H1 (cell line): ENCODE data around the gene ADRM1. TPM values are rescaled to one million over a fixed set of nuclear protein-coding genes. Genes with fewer than 3 reads are reported as not detected.

Experiments used
- CTCF ChIA-PET: fragments of 300-600 bp; sonication (Branson Sonifier 250); formaldehyde crosslinking; loops from one replicate; lab custom pipeline; 2021; ENCODE audit not compliant: partially characterized antibody; lab: Charles Lee
- POLR2A ChIA-PET: fragments of 300-600 bp; sonication (Branson Sonifier 250); formaldehyde crosslinking; loops from one replicate; lab custom pipeline; 2021; ENCODE audit warnings: inconsistent platforms; ENCODE audit not compliant: partially characterized antibody; lab: Charles Lee
- DNase-seq, 2 experiments: peaks; one replicate each; pipeline versions ENCODE4 v3.0.0 to v3.0.0-alpha.2; 2010 to 2022; ENCODE audit warnings: low spot score in 2 of 2, low read depth in 1 of 2, mixed read lengths in 1 of 2
- FAIRE-seq: peaks from 2 replicates; lab custom pipeline; 2011; peaks lifted over from hg19 to GRCh38; lab: Jason Lieb, UNC
- H2AFZ ChIP-seq: 2 replicates; pipeline ENCODE4 v1.8.1; 2012; ENCODE audit warnings: low read length, inconsistent platforms
- H2AK5ac ChIP-seq: 2 replicates; pipeline ENCODE4 v1.6.1; 2013; ENCODE audit warnings: low read depth, low read length
- H2BK120ac ChIP-seq: replicated peaks from 2 replicates; pipeline ENCODE3; 2013; ENCODE audit warnings: low read depth, low read length, inconsistent platforms
- H2BK12ac ChIP-seq: 2 replicates; pipeline ENCODE4 v1.6.1; 2013; ENCODE audit warnings: low read depth, low read length
- H2BK15ac ChIP-seq: 2 replicates; pipeline ENCODE4 v1.6.1; 2013; ENCODE audit warnings: low read length
- H2BK20ac ChIP-seq: 2 replicates; pipeline ENCODE4 v1.6.1; 2013; ENCODE audit warnings: low read length
- H2BK5ac ChIP-seq: 2 replicates; pipeline ENCODE4 v1.6.1; 2013; ENCODE audit warnings: low read depth, low read length
- H3K14ac ChIP-seq: 2 replicates; pipeline ENCODE4 v1.6.1; 2013; ENCODE audit warnings: inconsistent platforms; ENCODE audit not compliant: insufficient read length
- H3K18ac ChIP-seq: 2 replicates; pipeline ENCODE4 v1.6.1; 2013; ENCODE audit warnings: low read length; ENCODE audit errors: extremely low read depth
- H3K23ac ChIP-seq: 2 replicates; pipeline ENCODE4 v1.6.1; 2013; ENCODE audit warnings: inconsistent platforms; ENCODE audit not compliant: insufficient read length
- H3K23me2 ChIP-seq: 2 replicates; pipeline ENCODE4 v1.6.1; 2013; ENCODE audit warnings: low read depth, low read length
- H3K27ac ChIP-seq: 2 replicates; pipeline ENCODE4 v1.6.1; 2011; ENCODE audit warnings: low read depth, low read length, inconsistent platforms
- H3K27me3 ChIP-seq, 4 experiments: replicated peaks in 1 of 4; 1 replicate in 1 of 4; 2 replicates in 3 of 4; pipeline versions ENCODE4 v1.6.1 to v1.8.1; 2011 to 2013; ENCODE audit warnings: low read length in 3 of 4, mild to moderate bottlenecking in 3 of 4, inconsistent platforms in 2 of 4, mixed read lengths in 2 of 4, moderate library complexity in 1 of 4; ENCODE audit not compliant: control insufficient read depth in 3 of 4, insufficient read depth in 3 of 4; ENCODE audit errors: extremely low read depth in 1 of 4
- H3K36me3 ChIP-seq, 4 experiments: 2 replicates each; pipeline versions ENCODE4 v1.6.1 to v1.8.1; 2011 to 2013; ENCODE audit warnings: mild to moderate bottlenecking in 4 of 4, low read length in 3 of 4, moderate library complexity in 2 of 4, control low read depth in 1 of 4, inconsistent platforms in 1 of 4; ENCODE audit not compliant: insufficient read depth in 4 of 4, control insufficient read depth in 2 of 4
- H3K4ac ChIP-seq: replicated peaks from 2 replicates; pipeline ENCODE3; 2013; ENCODE audit warnings: low read length, low read depth, mixed read lengths, inconsistent platforms; ENCODE audit not compliant: insufficient read length
- H3K4me1 ChIP-seq, 4 experiments: replicated peaks in 1 of 4; 1 replicate in 1 of 4; 2 replicates in 3 of 4; pipeline versions ENCODE4 v1.6.1 to v1.8.1; 2011 to 2013; ENCODE audit warnings: low read length in 3 of 4, inconsistent platforms in 2 of 4, mixed read lengths in 1 of 4; ENCODE audit not compliant: insufficient read depth in 4 of 4, control insufficient read depth in 3 of 4
- H3K4me2 ChIP-seq, 2 experiments: 2 replicates each; pipeline versions ENCODE4 v1.6.1 to v1.8.1; 2011 to 2013; ENCODE audit warnings: low read depth in 2 of 2, low read length in 2 of 2, control low read depth in 1 of 2, inconsistent platforms in 1 of 2, mild to moderate bottlenecking in 1 of 2; ENCODE audit not compliant: insufficient read depth in 1 of 2
- H3K4me3 ChIP-seq, 4 experiments: fragments of 200-600, 300-600 bp in 1 of 4; sonication (generic), shearing (Covaris generic), sonication (Bioruptor Twin) in 1 of 4; 2 replicates each; pipeline versions ENCODE4 v1.5.1 to v1.8.1; 2011 to 2016; ENCODE audit warnings: low read length in 4 of 4, low read depth in 3 of 4, control low read depth in 2 of 4, inconsistent platforms in 2 of 4, mild to moderate bottlenecking in 2 of 4, mixed read lengths in 1 of 4, moderate library complexity in 1 of 4; ENCODE audit not compliant: insufficient read depth in 2 of 4; ENCODE audit errors: extremely low read depth in 1 of 4
- H3K56ac ChIP-seq: replicated peaks from 2 replicates; pipeline ENCODE3; 2013; ENCODE audit warnings: low read depth, mild to moderate bottlenecking, mixed read lengths, low read length, inconsistent platforms; ENCODE audit not compliant: insufficient read length
- H3K79me1 ChIP-seq: 2 replicates; pipeline ENCODE4 v1.6.1; 2013; ENCODE audit warnings: low read depth, low read length, control low read depth
- H3K79me2 ChIP-seq, 2 experiments: 2 replicates each; pipeline versions ENCODE4 v1.6.1 to v1.8.1; 2012 to 2013; ENCODE audit warnings: low read length in 2 of 2, mild to moderate bottlenecking in 2 of 2, inconsistent platforms in 1 of 2; ENCODE audit not compliant: insufficient read depth in 2 of 2, control insufficient read depth in 1 of 2
- H3K9ac ChIP-seq, 4 experiments: replicated peaks in 1 of 4; 1 replicate in 1 of 4; 2 replicates in 3 of 4; pipeline versions ENCODE4 v1.6.1 to v1.8.1; 2011 to 2013; ENCODE audit warnings: low read depth in 3 of 4, low read length in 3 of 4, control low read depth in 2 of 4, mild to moderate bottlenecking in 2 of 4, moderate library complexity in 2 of 4, inconsistent platforms in 1 of 4; ENCODE audit errors: extremely low read depth in 1 of 4
- H3K9me3 ChIP-seq, 2 experiments: 2 replicates each; pipeline versions ENCODE4 v1.6.1 to v1.8.1; 2012 to 2013; ENCODE audit warnings: mild to moderate bottlenecking in 2 of 2, moderate library complexity in 2 of 2, control low read depth in 1 of 2, inconsistent platforms in 1 of 2, low read depth in 1 of 2, low read length in 1 of 2, mixed read lengths in 1 of 2; ENCODE audit not compliant: insufficient read depth in 2 of 2
- H4K20me1 ChIP-seq, 2 experiments: replicated peaks in 1 of 2; 2 replicates each; pipeline versions ENCODE3 to v1.8.1; 2011 to 2013; ENCODE audit warnings: inconsistent platforms in 2 of 2, low read length in 2 of 2, mild to moderate bottlenecking in 1 of 2; ENCODE audit not compliant: insufficient read depth in 2 of 2, control insufficient read depth in 1 of 2
- H4K5ac ChIP-seq: 2 replicates; pipeline ENCODE4 v1.6.1; 2013; ENCODE audit warnings: low read length, low read depth, mixed read lengths, inconsistent platforms; ENCODE audit not compliant: insufficient read length
- H4K8ac ChIP-seq: 2 replicates; pipeline ENCODE4 v1.8.0; 2013; ENCODE audit warnings: mild to moderate bottlenecking, moderate library complexity, low read length, inconsistent platforms; ENCODE audit not compliant: insufficient read depth; ENCODE audit errors: extremely low read depth
- H4K91ac ChIP-seq: replicated peaks from 2 replicates; pipeline ENCODE3; 2013; ENCODE audit warnings: low read length, mixed read lengths, inconsistent platforms; ENCODE audit not compliant: insufficient read length
- ATF3 ChIP-seq: IDR thresholded peaks from 2 replicates; pipeline ENCODE4 v1.6.1; 2011; ENCODE audit warnings: low read depth, mild to moderate bottlenecking, low read length; ENCODE audit not compliant: insufficient read depth
- BRCA1 ChIP-seq: IDR thresholded peaks from 2 replicates; pipeline ENCODE4 v1.6.1; 2012; ENCODE audit warnings: low read depth, low read length, improper control_type of control experiment
- CTCF ChIP-seq, 3 experiments: IDR thresholded peaks; 1 replicate in 2 of 3; 2 replicates in 1 of 3; pipeline versions ENCODE4 v1.5.1 to v1.6.1; 2011; ENCODE audit warnings: low read length in 3 of 3, mild to moderate bottlenecking in 3 of 3, inconsistent platforms in 2 of 3, low read depth in 1 of 3, moderate library complexity in 1 of 3; ENCODE audit not compliant: insufficient read depth in 1 of 3; ENCODE audit errors: control extremely low read depth in 1 of 3
- EP300 ChIP-seq, 2 experiments: IDR thresholded peaks; 1 replicate in 1 of 2; 2 replicates in 1 of 2; pipeline ENCODE4 v1.6.1; 2011 to 2012; ENCODE audit warnings: low read depth in 2 of 2, low read length in 2 of 2, mild to moderate bottlenecking in 2 of 2, borderline replicate concordance in 1 of 2, inconsistent platforms in 1 of 2, moderate library complexity in 1 of 2
- EZH2 ChIP-seq: fragments of 200-600 bp; sonication (generic); IDR thresholded peaks from 2 replicates; pipeline ENCODE4 v1.7.1; 2012; ENCODE audit warnings: low read depth, mild to moderate bottlenecking, moderate library complexity, low read length, inconsistent platforms; ENCODE audit not compliant: severe bottlenecking
- JUND ChIP-seq: IDR thresholded peaks from 2 replicates; pipeline ENCODE4 v1.6.1; 2011; ENCODE audit warnings: mild to moderate bottlenecking, improper control_type of control experiment, low read length
- MAFK ChIP-seq: IDR thresholded peaks from 2 replicates; pipeline ENCODE4 v1.6.1; 2012; ENCODE audit warnings: low read depth, mild to moderate bottlenecking, improper control_type of control experiment, low read length
- RBBP5 ChIP-seq: IDR thresholded peaks from 2 replicates; pipeline ENCODE4 v1.7.1; 2012; ENCODE audit warnings: low read depth, mild to moderate bottlenecking, inconsistent platforms, low read length, moderate library complexity, borderline replicate concordance
- SP1 ChIP-seq: IDR thresholded peaks from 2 replicates; pipeline ENCODE4 v1.6.1; 2011; ENCODE audit warnings: low read depth, low read length
- TBP ChIP-seq: IDR thresholded peaks from 2 replicates; pipeline ENCODE4 v1.6.1; 2011; ENCODE audit warnings: low read depth, low read length, improper control_type of control experiment
- WGBS, 2 experiments: shearing (Covaris generic) in 1 of 2; methylation state at CpG; one replicate each; pipeline versions ENCODE4 v1.1.6 to v1.1.7; 2013 to 2015; ENCODE audit warnings: low lambda C conversion rate in 2 of 2, mixed read lengths in 2 of 2, inconsistent platforms in 1 of 2, low coverage in 1 of 2, missing lambda C conversion rate in 1 of 2; ENCODE audit not compliant: insufficient replicate concordance in 2 of 2, insufficient coverage in 1 of 2, insufficient read length in 1 of 2; ENCODE audit errors: extremely low coverage in 1 of 2, missing lambda C conversion rate in 1 of 2; 5-methylcytosine and 5-hydroxymethylcytosine counted together
- polyA plus RNA-seq, 7 experiments: library from polyadenylated mRNA; depleted of rRNA in 3 of 7; stranded (reverse) in 5 of 7; unstranded in 2 of 7; fragments of >200 nt in 5 of 7; fragments of 200-250 nt in 2 of 7; gene quantifications; 1 replicate in 5 of 7; 2 replicates in 1 of 7; 4 replicates in 1 of 7; pipeline versions ENCODE4 v1.2.1 to v1.2.3, GENCODE V29; 2011 to 2013; ENCODE audit warnings: missing spikeins in 2 of 7, mixed read lengths in 2 of 7
- total RNA-seq: library from RNA; stranded (reverse); fragmentation: NEBNext Ultra II Directional; extraction: Animal tissue kit (Norgen Biotek cat#: 25700); gene quantifications from 2 replicates; pipeline ENCODE4 v1.2.1, GENCODE V29; 2021

The ADRM1 gene
- total and polyA plus RNA-seq, 2 of the 8 experiments (the other 6 are each of a cell fraction or from before 2014, with no cell fraction given) = 126 to 214 TPM

- no peak overlapping the region for H3K56ac ChIP-seq
- CTCF ChIA-PET = interaction anchor here (1.3 to 3.6 kb wide), 7 partner anchors 12 to 46 kb away, joined by 3 to 17 read pairs (median 4); no protein-coding TSS in a partner anchor
- 92% methylated on average over 10 of the region's 10 CpGs; no CpG with 5 or more reads in 1 of the 2 experiments for WGBS, 2 experiments
- peaks cover 0 to under 1% of the 10 kb centered on the region in 2 experiments; a peak in 2 of 4 replicates for H3K9me3 ChIP-seq
- no peak overlapping the region for H3K18ac ChIP-seq
- DNase-seq (no peak), FAIRE-seq (no peak)
- H3K27me3 ChIP-seq = no peaks in the 10 kb centered on the region
- H2BK15ac ChIP-seq = no peak overlapping the region
- H3K36me3 ChIP-seq = peaks cover 20 to 66% (median 49%) of the 10 kb centered on the region in 4 experiments
- no peak overlapping the region for H2BK120ac ChIP-seq
- no peaks in the 10 kb centered on the region; the same call in 1 of the 2 replicates for H3K79me1 ChIP-seq
- H3K4me2 ChIP-seq = no peak overlapping the region
- no peak overlapping the region for H2BK20ac ChIP-seq
- no peak overlapping the region for H3K27ac ChIP-seq
- H2AK5ac ChIP-seq = no peak overlapping the region
- POLR2A ChIA-PET = interaction anchor here (0.6 to 12.3 kb wide), 10 partner anchors 18 to 38 kb away, joined by 3 to 95 read pairs (median 4); no protein-coding TSS in a partner anchor
- no peak overlapping the region for H3K4ac ChIP-seq
- H4K8ac ChIP-seq = no peak overlapping the region
- no peak overlapping the region for H3K23ac ChIP-seq
- H2BK5ac ChIP-seq = no peak overlapping the region
- no peaks in the 10 kb centered on the region for H3K79me2 ChIP-seq
- no peaks in the 10 kb centered on the region; the same call in 1 of the 2 replicates for H3K23me2 ChIP-seq
- H3K9ac ChIP-seq = no peak overlapping the region
- no peak overlapping the region for H3K14ac ChIP-seq
- H2AFZ ChIP-seq = no peak overlapping the region
- no peak for TF ChIP-seq CTCF (IDR thresholded peaks at IDR 0.05; ENCODE audit: control extremely low read depth in 1 of 3, insufficient read depth in 1 of 3, low read depth in 1 of 3, low read length in 3 of 3)
- TF ChIP-seq EP300 (IDR thresholded peaks at IDR 0.05; ENCODE audit: borderline replicate concordance in 1 of 2, low read depth in 2 of 2, low read length in 2 of 2) = no peak
- TF ChIP-seq EZH2 = no peak
- TF ChIP-seq ATF3 = no peak
- TF ChIP-seq BRCA1 = no peak
- no peak for TF ChIP-seq MAFK
- no peak for TF ChIP-seq TBP
- TF ChIP-seq SP1 = no peak
- no peak for TF ChIP-seq RBBP5
- no peak for TF ChIP-seq JUND
- no peak overlapping the region for H2BK12ac ChIP-seq
- H4K5ac ChIP-seq = no peak overlapping the region
- no peak overlapping the region for H3K4me3 ChIP-seq
- H4K91ac ChIP-seq = no peak overlapping the region
- no peaks in the 10 kb centered on the region for H3K4me1 ChIP-seq
- H4K20me1 ChIP-seq = peaks cover 0 to 8% of the 10 kb centered on the region in 2 experiments
These were observed 42.0 kb downstream of the ADRM1 start for GRCh38 chr20:62344782-62345181.
